H1 (cell line): ENCODE results near the gene FGD5.

ENCODE experiments used
- BCL11A ChIP-seq, 2 experiments: IDR thresholded peaks; one replicate each; pipeline ENCODE4 v1.6.1; 2011; ENCODE audit warnings: low read depth in 2 of 2, low read length in 2 of 2, mild to moderate bottlenecking in 2 of 2
- CHD2 ChIP-seq: IDR thresholded peaks from 2 replicates; pipeline ENCODE4 v1.6.1; 2012; ENCODE audit warnings: low read length, improper control_type of control experiment
- CTCF ChIP-seq, 3 experiments: IDR thresholded peaks; 1 replicate in 2 of 3; 2 replicates in 1 of 3; pipeline versions ENCODE4 v1.5.1 to v1.6.1; 2011; ENCODE audit warnings: low read length in 3 of 3, mild to moderate bottlenecking in 3 of 3, inconsistent platforms in 2 of 3, low read depth in 1 of 3, moderate library complexity in 1 of 3; ENCODE audit not compliant: insufficient read depth in 1 of 3; ENCODE audit errors: control extremely low read depth in 1 of 3
- FOSL1 ChIP-seq: IDR thresholded peaks from 2 replicates; pipeline ENCODE4 v1.6.1; 2011; ENCODE audit warnings: mild to moderate bottlenecking, low read depth, low read length, moderate library complexity; ENCODE audit not compliant: insufficient read depth
- GTF2F1 ChIP-seq: IDR thresholded peaks from 2 replicates; pipeline ENCODE4 v1.6.1; 2012; ENCODE audit warnings: low read depth, low read length, improper control_type of control experiment, borderline replicate concordance
- MAX ChIP-seq: IDR thresholded peaks from 2 replicates; pipeline ENCODE4 v1.6.1; 2012; ENCODE audit warnings: inconsistent platforms
- NRF1 ChIP-seq: IDR thresholded peaks from 2 replicates; pipeline ENCODE4 v1.6.1; 2011; ENCODE audit warnings: mild to moderate bottlenecking, low read depth, low read length, improper control_type of control experiment
- POLR2A ChIP-seq, 2 experiments: IDR thresholded peaks; 1 replicate in 1 of 2; 2 replicates in 1 of 2; pipeline ENCODE4 v1.6.1; 2011; ENCODE audit warnings: low read depth in 2 of 2, low read length in 2 of 2, mild to moderate bottlenecking in 2 of 2; ENCODE audit errors: control extremely low read depth in 1 of 2
- RAD21 ChIP-seq, 2 experiments: IDR thresholded peaks in 1 of 2; conservative IDR thresholded peaks in 1 of 2; 2 replicates each; pipeline ENCODE4 v1.6.1; 2011; ENCODE audit warnings: low read depth in 2 of 2, low read length in 2 of 2, improper control_type of control experiment in 1 of 2, inconsistent platforms in 1 of 2, mild to moderate bottlenecking in 1 of 2, moderate library complexity in 1 of 2
- SP2 ChIP-seq: IDR thresholded peaks from 2 replicates; pipeline ENCODE4 v1.6.1; 2012; ENCODE audit warnings: mild to moderate bottlenecking, low read length, inconsistent platforms
- SRF ChIP-seq: IDR thresholded peaks from 2 replicates; pipeline ENCODE4 v1.6.1; 2011; ENCODE audit warnings: mild to moderate bottlenecking, low read depth, low read length, moderate library complexity
- YY1 ChIP-seq: IDR thresholded peaks from 2 replicates; pipeline ENCODE4 v1.6.1; 2011; ENCODE audit warnings: low read depth, mild to moderate bottlenecking, low read length

- TF ChIP-seq RAD21 (IDR thresholded peaks at IDR 0.05 in 1 of 2, conservative IDR thresholded peaks at IDR 0.05 in 1 of 2; ENCODE audit: low read depth in 2 of 2, low read length in 2 of 2) (no peak), CHD2 (no peak), FOSL1 (no peak), CTCF (IDR thresholded peaks at IDR 0.05; ENCODE audit: control extremely low read depth in 1 of 3, insufficient read depth in 1 of 3, low read depth in 1 of 3, low read length in 3 of 3) (no peak), POLR2A (IDR thresholded peaks at IDR 0.05; ENCODE audit: control extremely low read depth in 1 of 2, low read depth in 2 of 2, low read length in 2 of 2) (no peak), SP2 (no peak), BCL11A (IDR thresholded peaks at IDR 0.05; ENCODE audit: low read depth in 2 of 2, low read length in 2 of 2) (no peak), GTF2F1 (no peak), SRF (no peak), YY1 (no peak), MAX (no peak), NRF1 (no peak)
These were observed 110.7 kb downstream of the FGD5 start for GRCh38 chr3:14929310-14930074.
